Panc1 (cell line): ENCODE data around the gene SUCLG2. TPM values are rescaled to one million over a fixed set of nuclear protein-coding genes. Genes with fewer than 3 reads are reported as not detected.
"Not testable (repeated sequence)": the region's sequence is repeated elsewhere in the genome, so short reads cannot be mapped to it uniquely, and the experiment has no call there.

Source experiments
- ATAC-seq: fragments of 200-7000 bp; cut with Tn5 transposase; 2 replicates; pipeline ENCODE4 v1.9.1; 2020; ENCODE audit warnings: mild to moderate bottlenecking, moderate library complexity
- BruUV-seq: library from RNA; stranded (reverse); fragments of 400-500 nt; replicated peaks from 2 replicates; lab custom pipeline; 2021; lab: Mats Ljungman, UMichigan
- CTCF ChIA-PET: fragments of 300-600 bp; sonication (Branson Sonifier 250); formaldehyde crosslinking; loops from one replicate; lab custom pipeline; 2022; ENCODE audit warnings: antibody characterized with exemption; lab: Charles Lee
- POLR2A ChIA-PET: fragments of 300-600 bp; sonication (Branson Sonifier 250); formaldehyde crosslinking; loops from one replicate; lab custom pipeline; 2022; ENCODE audit warnings: antibody characterized with exemption; lab: Charles Lee
- DNase-seq: peaks from one replicate; pipeline ENCODE4 v3.0.0-alpha.2; 2010; ENCODE audit warnings: low read depth, low spot score
- H3K27ac ChIP-seq: 2 replicates; pipeline ENCODE4 v1.5.1; 2011; ENCODE audit warnings: mild to moderate bottlenecking, low read length, inconsistent platforms
- H3K27me3 ChIP-seq: fragments of 200-500 bp; sonication (Bioruptor generic); 2 replicates; pipeline ENCODE4 v1.6.0; 2014; ENCODE audit warnings: low read length, inconsistent platforms; ENCODE audit not compliant: control insufficient read depth, insufficient read depth
- H3K36me3 ChIP-seq: fragments of 200-500 bp; sonication (Bioruptor generic); 2 replicates; pipeline ENCODE4 v1.5.1; 2014; ENCODE audit warnings: inconsistent platforms, mild to moderate bottlenecking, low read length, moderate library complexity; ENCODE audit not compliant: control insufficient read depth, insufficient read depth
- H3K4me1 ChIP-seq: 2 replicates; pipeline ENCODE4 v1.5.1; 2011; ENCODE audit warnings: inconsistent platforms, mild to moderate bottlenecking, low read length, moderate library complexity; ENCODE audit not compliant: control insufficient read depth, insufficient read depth
- H3K4me3 ChIP-seq, 2 experiments: 2 replicates each; pipeline ENCODE4 v1.5.1; 2011 to 2012; ENCODE audit warnings: low read depth in 2 of 2, low read length in 2 of 2, mild to moderate bottlenecking in 2 of 2, inconsistent platforms in 1 of 2, moderate library complexity in 1 of 2
- H3K9me3 ChIP-seq: fragments of 200-500 bp; sonication (Bioruptor generic); 2 replicates; pipeline ENCODE4 v1.5.1; 2014; ENCODE audit warnings: low read depth, mild to moderate bottlenecking, inconsistent platforms, low read length, moderate library complexity; ENCODE audit not compliant: control insufficient read depth, insufficient read depth
- CTCF ChIP-seq: fragments of 450-650 bp; IDR thresholded peaks from 2 replicates; pipeline ENCODE4 v1.5.1; 2017; ENCODE audit warnings: mild to moderate bottlenecking
- POLR2AphosphoS5 ChIP-seq: IDR thresholded peaks from 2 replicates; pipeline ENCODE4 v1.6.1; 2012; ENCODE audit warnings: mild to moderate bottlenecking, low read depth, low read length, moderate library complexity
- REST ChIP-seq, 2 experiments: IDR thresholded peaks; 2 replicates each; pipeline ENCODE4 v1.6.1; 2011 to 2012; ENCODE audit warnings: low read depth in 2 of 2, control low read depth in 1 of 2, low read length in 1 of 2, mild to moderate bottlenecking in 1 of 2, moderate library complexity in 1 of 2; ENCODE audit not compliant: insufficient read depth in 1 of 2
- SIN3A ChIP-seq: IDR thresholded peaks from 2 replicates; pipeline ENCODE4 v1.6.1; 2012; ENCODE audit warnings: low read depth, mild to moderate bottlenecking, low read length, moderate library complexity, borderline replicate concordance; ENCODE audit not compliant: insufficient read depth
- TCF7L2 ChIP-seq: IDR thresholded peaks from 2 replicates; pipeline ENCODE4 v1.6.1; 2011; ENCODE audit warnings: mild to moderate bottlenecking, low read depth, low read length, inconsistent platforms
- in situ Hi-C: cut with HindIII; loops from 2 replicates; pipeline ENCODE4 v1.10.0; 2016; ENCODE audit warnings: low sequenced_read_pairs, low pct_unique_long_range_greater_than_20kb
- intact Hi-C: fragments of 100-400 bp; cut with micrococcal nuclease; formaldehyde crosslinking; loops from one replicate; pipeline ENCODE4 v1.10.0; 2022; ENCODE audit not compliant: unreplicated experiment
- total RNA-seq: library from RNA; stranded (reverse); gene quantifications from one replicate; pipeline ENCODE4 v1.2.1, GENCODE V29; 2021; ENCODE audit not compliant: unreplicated experiment

Gene SUCLG2
- total RNA-seq, 1 experiment from 2014 or later, result 28.3 TPM

GRCh38 chr3:67550541-67550940 is 103.9 kb downstream of the SUCLG2 start:
- TF ChIP-seq POLR2AphosphoS5, result no peak
- TF ChIP-seq TCF7L2, result no peak
- no peak for TF ChIP-seq CTCF
- no peak for TF ChIP-seq SIN3A
- TF ChIP-seq REST (IDR thresholded peaks at IDR 0.05; ENCODE audit: insufficient read depth in 1 of 2, low read depth in 2 of 2, low read length in 1 of 2), result no peak
- H3K36me3 ChIP-seq, result no peaks in the 10 kb centered on the region
- intact Hi-C loops, result no loop called here
- no peak overlapping the region for H3K4me3 ChIP-seq
- H3K27ac ChIP-seq, result no peak overlapping the region
- POLR2A ChIA-PET, result no interaction called here
- no peaks in the 10 kb centered on the region for H3K27me3 ChIP-seq
- no peak for DNase-seq
- no peaks in the 10 kb centered on the region for H3K4me1 ChIP-seq
- no peaks in the 10 kb centered on the region for H3K9me3 ChIP-seq
- CTCF ChIA-PET, result no interaction called here
- BruUV-seq, result no TSS peak
- in situ Hi-C loops, result no loop called here
- ATAC-seq, result no peak

- H3K36me3 ChIP-seq, H3K9me3 ChIP-seq, DNase-seq, intact Hi-C loops, BruUV-seq, H3K27ac ChIP-seq, H3K27me3 ChIP-seq, CTCF ChIA-PET, in situ Hi-C loops, H3K4me1 ChIP-seq, POLR2A ChIA-PET, H3K4me3 ChIP-seq, ATAC-seq: not testable (repeated sequence)
Measured at GRCh38 chr3:67542502-67543250, 111.7 kb downstream of the SUCLG2 start.

GRCh38 chr3:67540198-67540894 is 114.1 kb downstream of the SUCLG2 start:
- Histone ChIP-seq H3K36me3 (no peaks in the 10 kb centered on the region), H3K4me1 (no peaks in the 10 kb centered on the region), H3K27me3 (no peaks in the 10 kb centered on the region), H3K9me3 (no peaks in the 10 kb centered on the region), H3K27ac (no peak overlapping the region), H3K4me3 (no peak overlapping the region)
- no TSS peak for BruUV-seq
- no peak for ATAC-seq
- DNase-seq, result no peak
- POLR2A ChIA-PET, result no interaction called here
- in situ Hi-C loops (no loop called here), intact Hi-C loops (no loop called here)
- CTCF ChIA-PET, result no interaction called here
- TF ChIP-seq SIN3A, result no peak
- no peak for TF ChIP-seq POLR2AphosphoS5

GRCh38 chr3:67537203-67537602 is 117.2 kb downstream of the SUCLG2 start:
- H3K9me3 ChIP-seq, H3K36me3 ChIP-seq, H3K27ac ChIP-seq, in situ Hi-C loops, intact Hi-C loops, H3K4me3 ChIP-seq, CTCF ChIA-PET, H3K27me3 ChIP-seq, H3K4me1 ChIP-seq, BruUV-seq, ATAC-seq, POLR2A ChIA-PET, DNase-seq: not testable (repeated sequence)
